ENCODE data around the gene BOD1. TPM values are rescaled to one million over a fixed set of nuclear protein-coding genes. Genes with fewer than 3 reads are reported as not detected.

The BOD1 gene
- total RNA-seq, 3 donors from 2014 or later = 22.1 to 38.3 (median 25.9) TPM

DNA sequence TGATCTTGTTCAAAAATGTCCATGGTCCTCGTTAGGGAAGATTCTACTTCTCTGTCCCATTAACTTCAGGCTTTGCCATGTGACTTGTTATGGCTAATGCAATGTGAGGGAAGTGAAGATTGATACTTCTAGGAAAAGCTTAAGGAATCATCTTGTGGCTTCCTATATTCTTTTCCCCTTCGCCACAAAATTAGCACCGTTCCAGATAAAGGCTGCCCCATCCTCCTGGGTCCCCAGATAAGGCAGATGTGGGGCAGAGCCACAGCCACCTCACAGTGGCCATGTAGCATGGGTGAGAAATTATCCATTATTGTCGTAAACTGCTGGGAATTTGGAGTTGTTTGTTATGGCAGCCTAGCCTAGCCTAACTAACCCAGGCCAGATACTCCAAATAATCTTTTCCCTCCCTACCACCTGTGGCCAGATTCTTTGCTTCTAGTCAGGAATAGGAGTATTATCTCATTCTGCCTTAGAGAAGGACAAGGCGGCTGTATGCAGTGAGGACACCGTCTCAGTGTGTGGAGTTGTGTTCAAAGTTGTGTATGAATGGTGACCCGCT, 31.9 kb upstream of the BOD1 start:
- no peak overlapping the region for H3K4me3 ChIP-seq
- intact Hi-C loops (cut with DNase I, micrococcal nuclease) = no loop called here
- no peaks in the 10 kb centered on the region for H3K36me3 ChIP-seq (ENCODE audit: low read depth)
- ATAC-seq = no peak
- DNase-seq = no peak
- no peaks in the 10 kb centered on the region for H3K9me3 ChIP-seq
- TF ChIP-seq, protein P1, sequence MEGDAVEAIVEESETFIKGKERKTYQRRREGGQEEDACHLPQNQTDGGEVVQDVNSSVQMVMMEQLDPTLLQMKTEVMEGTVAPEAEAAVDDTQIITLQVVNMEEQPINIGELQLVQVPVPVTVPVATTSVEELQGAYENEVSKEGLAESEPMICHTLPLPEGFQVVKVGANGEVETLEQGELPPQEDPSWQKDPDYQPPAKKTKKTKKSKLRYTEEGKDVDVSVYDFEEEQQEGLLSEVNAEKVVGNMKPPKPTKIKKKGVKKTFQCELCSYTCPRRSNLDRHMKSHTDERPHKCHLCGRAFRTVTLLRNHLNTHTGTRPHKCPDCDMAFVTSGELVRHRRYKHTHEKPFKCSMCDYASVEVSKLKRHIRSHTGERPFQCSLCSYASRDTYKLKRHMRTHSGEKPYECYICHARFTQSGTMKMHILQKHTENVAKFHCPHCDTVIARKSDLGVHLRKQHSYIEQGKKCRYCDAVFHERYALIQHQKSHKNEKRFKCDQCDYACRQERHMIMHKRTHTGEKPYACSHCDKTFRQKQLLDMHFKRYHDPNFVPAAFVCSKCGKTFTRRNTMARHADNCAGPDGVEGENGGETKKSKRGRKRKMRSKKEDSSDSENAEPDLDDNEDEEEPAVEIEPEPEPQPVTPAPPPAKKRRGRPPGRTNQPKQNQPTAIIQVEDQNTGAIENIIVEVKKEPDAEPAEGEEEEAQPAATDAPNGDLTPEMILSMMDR (IDR thresholded peaks at IDR 0.05) = no peak
- no peaks in the 10 kb centered on the region for H3K4me1 ChIP-seq (ENCODE audit: low read depth)

DNA sequence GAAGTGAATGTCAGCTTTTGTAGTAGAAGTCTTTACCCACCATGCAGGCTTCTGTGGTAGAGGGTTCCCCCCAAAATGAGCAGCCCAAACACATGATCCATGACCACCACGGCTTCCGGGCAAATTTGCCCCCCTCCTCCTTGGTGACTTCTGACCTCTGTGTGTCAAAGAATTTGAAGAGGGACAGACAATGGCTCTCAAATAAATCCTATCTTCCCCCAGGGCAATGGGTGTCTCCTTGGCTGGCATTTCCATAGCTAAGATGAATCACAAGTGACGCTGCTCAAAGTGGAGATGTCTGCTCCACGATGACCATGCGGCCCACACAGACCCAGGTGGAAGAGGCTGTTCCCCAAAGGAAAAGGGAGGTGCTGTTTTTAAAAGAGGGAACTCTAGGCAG, 30.2 kb upstream of the BOD1 start:
- no peaks in the 10 kb centered on the region for H3K9me3 ChIP-seq
- ATAC-seq = no peak

GRCh38 chr5:173645890-173646574, 29.6 kb upstream of the BOD1 start:
- Histone ChIP-seq H3K36me3 (ENCODE audit: low read depth) (no peaks in the 10 kb centered on the region), H3K4me3 (no peak overlapping the region), H3K9me3 (no peaks in the 10 kb centered on the region), H3K4me1 (ENCODE audit: low read depth) (no peaks in the 10 kb centered on the region)
- ATAC-seq = no peak
- intact Hi-C loops (cut with DNase I, micrococcal nuclease) = no loop called here
- no peak for DNase-seq
- TF ChIP-seq, protein P1 (IDR thresholded peaks at IDR 0.05) = no peak

More for the DNA sequence above, 30.2 kb upstream of the BOD1 start:
- intact Hi-C loops (cut with DNase I, micrococcal nuclease) = no loop called here
- no peaks in the 10 kb centered on the region for H3K36me3 ChIP-seq (ENCODE audit: low read depth)
- no peak overlapping the region for H3K4me3 ChIP-seq
- no peaks in the 10 kb centered on the region for H3K4me1 ChIP-seq (ENCODE audit: low read depth)
- DNase-seq = no peak
- TF ChIP-seq, protein P1 (IDR thresholded peaks at IDR 0.05) = no peak

DNA sequence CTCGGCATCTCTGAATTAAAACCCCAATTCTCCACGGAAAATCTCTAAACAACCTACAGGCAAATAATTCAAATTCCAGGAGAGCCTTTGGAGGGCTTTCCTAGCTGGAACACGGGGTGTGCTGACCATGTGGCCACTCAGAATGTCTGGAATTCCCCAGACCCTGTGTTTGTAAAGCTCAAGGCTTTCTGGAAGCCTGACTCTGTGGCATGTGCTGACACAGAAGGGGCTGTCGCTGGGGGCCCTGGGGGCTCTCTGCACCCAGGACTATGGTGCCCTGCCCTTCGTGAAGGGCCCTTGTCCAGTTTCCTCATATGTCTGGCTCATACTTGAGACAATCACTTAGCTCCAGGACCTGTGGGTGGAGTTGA, 29.0 kb upstream of the BOD1 start:
- DNase-seq (no peak), ATAC-seq (no peak)
- TF ChIP-seq, protein P1 (IDR thresholded peaks at IDR 0.05) = no peak
- intact Hi-C loops (cut with DNase I, micrococcal nuclease) = no loop called here
- H3K9me3 ChIP-seq = no peaks in the 10 kb centered on the region
- no peaks in the 10 kb centered on the region for H3K4me1 ChIP-seq (ENCODE audit: low read depth)
- H3K36me3 ChIP-seq (ENCODE audit: low read depth) = no peaks in the 10 kb centered on the region
- H3K4me3 ChIP-seq = no peak overlapping the region

- Histone ChIP-seq H3K9me3 (no peaks in the 10 kb centered on the region), H3K4me3 (no peak overlapping the region), H3K36me3 (ENCODE audit: low read depth) (no peaks in the 10 kb centered on the region), H3K4me1 (ENCODE audit: low read depth) (no peaks in the 10 kb centered on the region)
- ATAC-seq = no peak
- DNase-seq = no peak
- intact Hi-C loops (cut with DNase I, micrococcal nuclease) = no loop called here
- TF ChIP-seq, protein P1 (IDR thresholded peaks at IDR 0.05) = no peak
Observed at GRCh38 chr5:173644673-173645436, 28.4 kb upstream of the BOD1 start.

Measured in mucosa of descending colon (tissue), 3 donors.